A549 treated with dexamethasone at 1 μM for 4 hours (cell line): ENCODE results near the gene DEXI. TPM values are rescaled to one million over a fixed set of nuclear protein-coding genes. Genes with fewer than 3 reads are reported as not detected.

Experiments
- total RNA-seq: library from RNA; stranded (reverse); fragments of 200-300 nt; extraction: Qiagen RNA extraction; gene quantifications from 5 replicates; pipeline ENCODE4 v1.2.3, GENCODE V29; 2022

DEXI gene
- total RNA-seq, result 34.5 to 44.0 TPM (median 40.4 TPM) in 5 replicates

DNA sequence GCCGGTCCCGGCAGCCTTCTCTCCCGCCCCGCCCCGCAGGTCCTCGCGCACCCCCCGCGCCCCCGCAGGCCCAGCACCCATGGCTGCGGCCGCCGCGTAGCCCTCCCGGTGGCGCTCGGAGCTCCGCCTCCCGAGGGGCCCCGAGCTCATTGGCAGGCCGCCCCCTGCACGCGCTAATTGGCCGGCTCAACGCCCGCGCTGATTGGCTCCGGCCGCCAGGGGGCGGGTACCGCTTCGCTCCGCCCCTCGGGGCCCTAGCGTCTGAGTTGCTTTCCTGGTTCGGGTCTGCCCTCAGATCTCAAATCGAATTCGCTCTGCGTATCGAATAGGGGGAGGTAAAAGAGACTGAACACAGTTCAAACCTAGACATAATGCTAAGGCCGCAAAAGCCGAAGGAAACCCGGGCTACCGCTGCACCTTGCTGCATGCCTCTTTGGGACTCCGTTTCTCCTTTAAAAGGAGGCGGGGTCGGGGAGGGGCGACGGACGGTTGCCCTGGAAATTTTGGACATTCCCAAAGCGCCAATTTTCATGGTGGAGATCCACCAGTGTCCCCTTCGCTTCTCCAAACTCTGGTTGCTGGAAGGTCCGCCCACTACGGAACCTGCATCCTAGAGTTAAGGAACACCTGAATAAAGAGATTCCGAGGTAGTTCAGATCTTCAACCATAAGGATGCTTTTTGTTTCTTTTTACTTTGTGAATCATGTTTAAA is at the start of gene DEXI:
DEXI (minus strand) TSS at position 117 of the 712 bp plus-strand sequence. CDS start 463 bp downstream, outside the sequence.

DNA sequence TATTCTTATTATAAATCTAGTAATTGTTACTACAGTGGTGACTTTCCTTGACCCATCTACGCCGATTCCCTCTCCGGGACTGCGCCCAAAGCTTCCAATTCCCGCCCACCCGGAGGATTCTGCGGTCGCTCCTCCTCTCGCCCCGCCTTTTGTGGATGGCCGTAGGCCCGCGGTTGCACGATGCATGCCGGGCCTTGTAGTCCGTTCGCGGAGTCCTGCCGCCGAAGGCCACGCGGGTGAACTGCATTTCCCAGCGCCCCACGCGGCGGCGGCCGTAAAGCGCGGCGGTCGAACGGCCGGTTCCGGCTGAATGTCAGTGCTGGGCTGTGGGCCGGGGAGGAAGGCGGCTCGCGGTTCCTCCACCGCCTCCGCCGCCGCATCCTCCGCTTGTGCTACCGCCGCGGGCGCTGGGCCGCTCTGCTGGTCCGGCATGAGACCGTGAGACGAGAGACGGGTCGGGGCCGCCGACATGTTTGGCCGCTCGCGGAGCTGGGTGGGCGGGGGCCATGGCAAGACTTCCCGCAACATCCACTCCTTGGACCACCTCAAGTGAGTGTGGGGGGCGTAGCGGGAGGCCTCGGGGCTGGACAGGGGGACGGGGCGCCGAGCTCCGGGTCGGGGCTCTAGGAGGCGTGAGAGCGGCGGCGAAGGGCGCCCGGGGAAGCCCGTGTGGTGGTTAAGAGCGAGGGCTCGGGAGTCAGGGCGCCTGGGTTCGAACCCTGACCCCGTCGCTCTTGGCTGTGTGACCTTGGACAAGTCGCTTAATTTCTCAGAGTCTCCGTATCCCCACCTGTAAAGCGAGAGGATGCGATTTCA is 2.2 kb upstream of the DEXI start, which contains the start of gene CLEC16A:
CLEC16A (plus strand) TSS at position 316 of the 816 bp plus-strand sequence; CDS start at position 470, 154 bp downstream.

Other genes starting within 250 kb of the DEXI start
- gene TEKT5, start 247.5 kb downstream of the DEXI start, total RNA-seq, result 0.15 to 0.17 TPM (median 0.16 TPM) in 3 of 5 replicates, not detected in the others
- gene NUBP1, start 198.6 kb downstream of the DEXI start, total RNA-seq, result 46.8 to 51.3 TPM (median 48.1 TPM) in 5 replicates
- 0.07 to 0.36 TPM (median 0.21 TPM) in 5 replicates for gene TVP23A, start 123.7 kb downstream of the DEXI start, total RNA-seq
- 0.03 to 0.09 TPM (median 0.06 TPM) in 5 replicates for gene CIITA, start 65.3 kb downstream of the DEXI start, total RNA-seq
- gene CLEC16A, start 2.1 kb upstream of the DEXI start, total RNA-seq, result 7.2 to 12.3 TPM (median 11.6 TPM) in 5 replicates